ENCODE results near the gene CCDC33.

Gene CCDC33

DNA sequence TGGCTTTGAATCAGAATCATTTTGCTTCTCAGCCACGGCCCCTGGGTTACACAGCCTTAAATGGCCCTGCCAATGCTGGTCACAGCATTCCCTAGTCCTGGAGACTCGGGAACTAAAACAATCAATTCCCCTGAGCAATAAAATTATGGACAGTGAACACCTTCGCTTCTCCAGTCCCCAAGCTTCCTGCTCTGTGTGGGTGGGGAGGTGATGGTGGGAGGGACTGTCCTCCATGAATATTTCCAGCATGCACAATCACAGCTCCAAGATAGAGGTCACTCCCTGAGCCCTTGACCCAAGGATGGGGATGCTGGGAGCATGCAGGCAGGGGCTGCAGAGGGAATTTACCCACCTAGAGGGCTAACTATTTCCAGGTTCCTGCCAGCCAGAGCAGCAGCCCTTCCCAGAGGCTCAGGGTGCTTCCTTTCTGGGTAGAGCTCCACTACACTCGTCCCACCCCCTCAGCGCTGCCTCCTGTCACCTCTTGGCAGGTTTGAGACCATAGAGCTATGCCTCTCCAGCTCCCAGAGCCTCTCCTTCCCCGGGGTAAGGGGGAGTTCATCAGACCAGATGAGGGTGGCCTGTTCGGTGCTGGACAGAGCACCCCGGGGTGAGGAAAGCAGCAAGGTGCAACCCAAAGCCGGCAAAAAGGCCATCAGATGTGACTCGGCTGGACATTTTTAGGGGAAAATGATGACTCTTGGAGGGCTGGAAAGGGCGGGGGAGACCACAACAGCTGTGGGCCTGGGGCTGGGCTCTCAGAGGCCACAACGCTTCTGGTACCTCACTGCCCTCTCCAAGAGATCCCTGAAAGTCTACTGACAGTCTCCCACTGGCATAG, 14.5 kb upstream of the CCDC33 start:
- H3K4me1 ChIP-seq (ENCODE audit: insufficient read depth, low read length) = peaks cover 34% of the 10 kb centered on the region
- H3K9ac ChIP-seq (ENCODE audit: low read depth, low read length) = no peak overlapping the region
- H3K9me3 ChIP-seq (ENCODE audit: insufficient read depth, low read depth, low read length) = no peaks in the 10 kb centered on the region
- no peaks in the 10 kb centered on the region for H3K36me3 ChIP-seq (ENCODE audit: insufficient read depth, low read depth, low read length)
- H3K27me3 ChIP-seq (ENCODE audit: insufficient read depth, low read length) = peaks cover 93% of the 10 kb centered on the region
- H3K27ac ChIP-seq (ENCODE audit: low read length) = no peak overlapping the region
- H3K4me3 ChIP-seq (ENCODE audit: low read length) = no peak overlapping the region

DNA sequence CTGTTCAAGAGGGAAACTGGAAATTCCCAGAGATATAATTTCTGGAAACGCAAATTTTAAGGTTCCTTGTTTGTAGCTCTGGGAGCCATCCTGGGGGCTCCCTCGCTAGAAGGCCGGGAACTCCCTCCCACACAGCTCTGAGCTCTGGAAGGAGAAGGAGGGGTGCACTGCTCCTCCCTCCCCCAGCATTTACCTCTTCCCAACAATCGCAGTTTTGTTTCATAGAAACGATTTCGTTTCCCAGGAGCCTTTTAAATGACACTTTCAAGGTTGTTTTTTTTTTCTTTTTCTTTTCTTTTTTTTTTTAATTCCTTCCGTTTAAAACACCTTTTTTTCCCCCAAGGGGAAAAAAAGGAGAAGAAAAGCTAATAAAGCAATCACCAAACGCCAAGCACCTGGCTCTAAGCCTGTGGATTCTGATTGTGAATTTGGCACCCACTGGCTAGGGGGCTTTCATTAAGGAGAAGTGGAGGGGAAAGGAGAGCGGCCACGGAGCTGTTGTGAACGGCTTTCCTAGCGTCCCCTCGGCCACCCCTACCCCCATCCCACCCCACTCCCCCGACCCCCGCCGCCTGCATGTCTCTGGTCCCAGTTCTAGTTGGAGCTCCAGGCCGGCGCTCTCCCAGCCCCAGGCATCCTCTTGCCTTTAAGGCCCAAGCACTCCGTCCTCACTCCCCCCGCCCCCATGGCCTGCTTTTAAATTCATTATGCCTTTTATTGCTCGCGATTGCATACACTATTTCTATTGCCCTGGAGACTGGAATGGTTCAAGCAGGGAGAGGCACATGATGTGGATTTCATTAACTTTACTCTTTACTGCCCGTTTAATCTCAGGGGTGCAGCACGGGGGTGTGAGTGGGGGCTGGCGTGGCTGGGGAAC, 13.6 kb upstream of the CCDC33 start:
- Histone ChIP-seq H3K27me3 (ENCODE audit: insufficient read depth, low read length) (peaks cover 99% of the 10 kb centered on the region), H3K27ac (ENCODE audit: low read length) (no peak overlapping the region), H3K36me3 (ENCODE audit: insufficient read depth, low read depth, low read length) (no peaks in the 10 kb centered on the region), H3K9ac (ENCODE audit: low read depth, low read length) (no peak overlapping the region), H3K4me1 (ENCODE audit: insufficient read depth, low read length) (peaks cover 34% of the 10 kb centered on the region), H3K4me3 (ENCODE audit: low read length) (peak overlapping the region; percentile 8; the same call in 1 of the 2 replicates), H3K9me3 (ENCODE audit: insufficient read depth, low read depth, low read length) (no peaks in the 10 kb centered on the region)

DNA sequence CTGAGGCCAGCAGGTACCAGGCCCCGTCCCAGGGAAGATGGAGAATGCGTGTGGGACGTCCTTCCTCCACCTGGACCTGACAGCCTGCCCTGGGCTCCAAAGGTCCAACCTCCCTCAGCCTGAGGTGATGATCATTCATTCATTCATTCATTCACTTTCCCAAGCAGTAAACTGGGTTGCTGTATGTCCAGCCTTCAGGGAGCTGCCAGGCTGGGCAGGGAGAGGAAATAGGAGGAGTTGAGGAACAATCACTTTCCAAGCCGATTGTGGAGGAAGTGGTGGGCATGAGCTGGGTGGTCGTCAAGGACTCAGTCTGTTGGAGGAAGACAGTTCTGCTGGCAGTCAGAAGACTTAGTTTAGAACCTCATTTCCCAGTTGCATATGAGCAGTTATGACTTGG, 10.2 kb upstream of the CCDC33 start:
- no peak overlapping the region for H3K4me3 ChIP-seq (ENCODE audit: low read length)
- H3K4me1 ChIP-seq (ENCODE audit: insufficient read depth, low read length) = peaks cover 28% of the 10 kb centered on the region
- no peaks in the 10 kb centered on the region for H3K9me3 ChIP-seq (ENCODE audit: insufficient read depth, low read depth, low read length)
- no peak overlapping the region for H3K9ac ChIP-seq (ENCODE audit: low read depth, low read length)
- H3K27me3 ChIP-seq (ENCODE audit: insufficient read depth, low read length) = peaks cover 80% of the 10 kb centered on the region
- no peaks in the 10 kb centered on the region for H3K36me3 ChIP-seq (ENCODE audit: insufficient read depth, low read depth, low read length)
- H3K27ac ChIP-seq (ENCODE audit: low read length) = no peak overlapping the region

DNA sequence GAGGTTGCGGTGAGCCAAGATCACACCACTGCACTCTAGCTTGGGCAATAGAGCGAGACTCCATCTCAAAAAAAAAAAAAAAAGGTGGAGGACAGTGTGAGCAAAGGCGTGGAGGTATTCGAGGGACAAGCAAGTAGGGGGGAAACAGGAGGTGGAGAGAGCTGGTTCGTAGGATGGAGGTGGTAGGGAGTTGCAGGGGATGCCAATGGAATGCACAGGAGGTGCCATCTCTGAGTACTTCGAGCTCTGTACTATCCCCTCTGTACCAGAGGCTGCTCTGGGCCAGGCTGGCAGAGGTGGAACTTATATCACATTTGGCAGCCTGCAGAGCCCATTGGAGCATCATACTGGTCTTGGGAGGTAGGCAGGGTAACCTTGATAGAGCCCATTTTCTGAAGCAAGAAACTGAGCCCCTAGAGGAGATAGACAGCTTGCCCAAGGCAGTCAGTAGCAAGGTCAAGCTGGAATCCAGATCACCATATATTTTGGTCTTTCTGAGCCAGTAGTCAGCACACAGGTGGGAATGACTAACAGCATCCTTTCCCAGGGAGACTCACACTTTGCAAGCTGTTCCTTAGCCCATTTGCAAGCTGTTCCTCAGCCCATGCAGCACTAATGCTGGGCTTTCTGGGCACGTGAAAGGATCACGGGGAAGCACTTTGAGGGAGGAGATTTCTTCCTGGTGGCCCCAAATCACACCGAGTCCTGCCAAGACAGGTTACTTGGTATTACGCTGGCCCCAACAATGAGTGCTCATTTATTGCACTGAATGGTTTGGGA, 9.2 kb upstream of the CCDC33 start:
- H3K27ac ChIP-seq (ENCODE audit: low read length) = no peak overlapping the region
- no peaks in the 10 kb centered on the region for H3K9me3 ChIP-seq (ENCODE audit: insufficient read depth, low read depth, low read length)
- H3K27me3 ChIP-seq (ENCODE audit: insufficient read depth, low read length) = peaks cover 72% of the 10 kb centered on the region
- peaks cover 18% of the 10 kb centered on the region; the same call in 1 of the 2 replicates for H3K4me1 ChIP-seq (ENCODE audit: insufficient read depth, low read length)
- H3K4me3 ChIP-seq (ENCODE audit: low read length) = no peak overlapping the region
- no peaks in the 10 kb centered on the region for H3K36me3 ChIP-seq (ENCODE audit: insufficient read depth, low read depth, low read length)
- H3K9ac ChIP-seq (ENCODE audit: low read depth, low read length) = no peak overlapping the region

DNA sequence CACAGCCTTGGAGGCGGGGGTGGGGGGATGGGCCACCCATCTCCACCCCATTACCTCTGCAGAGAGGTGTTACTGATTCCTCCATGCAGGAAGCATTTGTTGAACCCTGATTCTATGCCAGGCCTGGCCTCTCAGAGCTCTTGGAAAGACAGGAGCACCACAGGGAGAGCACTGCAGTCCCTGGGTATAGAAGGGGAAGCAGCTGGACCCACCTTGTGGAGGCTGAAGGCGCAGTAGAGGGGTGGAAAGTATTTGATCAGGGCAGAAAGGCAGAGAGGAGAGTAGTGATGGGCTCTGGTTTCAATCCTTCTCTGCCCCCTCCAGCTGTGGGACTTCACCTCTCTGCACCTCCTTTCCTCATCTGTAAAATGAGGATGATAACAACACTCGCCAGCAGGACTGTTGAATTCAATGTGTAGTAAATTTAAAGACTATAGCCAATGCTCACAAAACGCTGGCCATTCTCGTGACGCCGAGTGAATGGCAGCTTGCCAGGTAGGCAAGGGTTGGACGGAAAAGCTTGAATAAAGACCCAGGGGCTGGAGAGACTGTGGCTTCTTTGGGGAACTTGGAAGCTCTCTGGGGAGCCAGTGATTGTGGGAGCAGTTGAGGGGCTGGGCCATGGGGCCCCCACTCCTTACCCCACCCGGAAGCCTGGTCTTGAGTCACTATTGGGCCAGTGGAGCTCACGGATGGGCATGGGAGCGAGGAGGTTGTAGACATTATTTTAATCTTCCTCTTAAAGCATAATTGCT, 8.0 kb upstream of the CCDC33 start:
- Histone ChIP-seq H3K4me3 (ENCODE audit: low read length) (no peak overlapping the region), H3K27ac (ENCODE audit: low read length) (no peak overlapping the region), H3K36me3 (ENCODE audit: insufficient read depth, low read depth, low read length) (no peaks in the 10 kb centered on the region), H3K4me1 (ENCODE audit: insufficient read depth, low read length) (peaks cover 13% of the 10 kb centered on the region; the same call in 1 of the 2 replicates), H3K9me3 (ENCODE audit: insufficient read depth, low read depth, low read length) (no peaks in the 10 kb centered on the region), H3K27me3 (ENCODE audit: insufficient read depth, low read length) (peaks cover 66% of the 10 kb centered on the region), H3K9ac (ENCODE audit: low read depth, low read length) (no peak overlapping the region)

DNA sequence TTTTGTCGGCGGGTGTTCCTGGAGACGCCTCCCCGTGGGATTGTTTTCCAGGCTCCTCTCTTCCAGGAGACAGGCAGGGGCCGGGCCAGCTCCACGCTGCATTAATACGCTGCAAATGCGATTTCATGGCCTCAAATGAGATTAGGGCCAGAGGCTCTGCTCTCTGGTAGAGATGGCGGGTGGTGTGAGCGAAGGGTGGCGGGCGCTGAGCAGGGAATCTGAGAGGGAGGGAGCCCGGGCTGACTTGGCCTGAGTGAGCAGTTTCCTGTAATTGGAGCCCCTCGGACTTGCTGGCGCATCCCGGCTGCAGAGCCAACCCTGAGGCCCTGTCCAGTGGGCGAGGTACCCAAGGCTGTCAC, 7.4 kb upstream of the CCDC33 start:
- Histone ChIP-seq H3K4me3 (ENCODE audit: low read length) (no peak overlapping the region), H3K9ac (ENCODE audit: low read depth, low read length) (no peak overlapping the region), H3K4me1 (ENCODE audit: insufficient read depth, low read length) (peaks cover 8% of the 10 kb centered on the region; the same call in 1 of the 2 replicates), H3K27me3 (ENCODE audit: insufficient read depth, low read length) (peaks cover 66% of the 10 kb centered on the region), H3K9me3 (ENCODE audit: insufficient read depth, low read depth, low read length) (no peaks in the 10 kb centered on the region), H3K27ac (ENCODE audit: low read length) (no peak overlapping the region), H3K36me3 (ENCODE audit: insufficient read depth, low read depth, low read length) (no peaks in the 10 kb centered on the region)

DNA sequence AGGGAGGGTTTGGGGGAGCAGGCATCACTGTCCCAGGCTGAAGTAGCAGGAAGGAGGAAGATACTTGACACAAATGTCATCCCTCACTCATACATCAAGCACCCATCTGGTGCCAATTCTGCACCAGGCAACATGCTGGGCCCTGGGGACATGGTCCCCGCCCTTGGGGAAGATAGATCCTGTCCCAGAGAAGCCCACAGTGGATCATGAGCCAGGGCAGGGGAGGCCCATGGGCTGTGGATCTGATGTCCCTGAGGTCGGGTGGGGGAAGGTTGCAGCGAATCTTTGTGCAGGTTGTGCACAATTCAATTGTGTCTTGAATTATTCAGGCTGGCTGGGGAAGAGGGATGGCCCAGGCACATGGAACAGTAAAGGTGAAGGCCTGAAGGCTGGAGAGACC, 6.4 kb upstream of the CCDC33 start:
- H3K4me1 ChIP-seq (ENCODE audit: insufficient read depth, low read length) = peaks cover 3% of the 10 kb centered on the region; the same call in 1 of the 2 replicates
- no peak overlapping the region for H3K9ac ChIP-seq (ENCODE audit: low read depth, low read length)
- H3K36me3 ChIP-seq (ENCODE audit: insufficient read depth, low read depth, low read length) = no peaks in the 10 kb centered on the region
- H3K27ac ChIP-seq (ENCODE audit: low read length) = no peak overlapping the region
- no peak overlapping the region for H3K4me3 ChIP-seq (ENCODE audit: low read length)
- H3K27me3 ChIP-seq (ENCODE audit: insufficient read depth, low read length) = peaks cover 64% of the 10 kb centered on the region
- no peaks in the 10 kb centered on the region for H3K9me3 ChIP-seq (ENCODE audit: insufficient read depth, low read depth, low read length)

DNA sequence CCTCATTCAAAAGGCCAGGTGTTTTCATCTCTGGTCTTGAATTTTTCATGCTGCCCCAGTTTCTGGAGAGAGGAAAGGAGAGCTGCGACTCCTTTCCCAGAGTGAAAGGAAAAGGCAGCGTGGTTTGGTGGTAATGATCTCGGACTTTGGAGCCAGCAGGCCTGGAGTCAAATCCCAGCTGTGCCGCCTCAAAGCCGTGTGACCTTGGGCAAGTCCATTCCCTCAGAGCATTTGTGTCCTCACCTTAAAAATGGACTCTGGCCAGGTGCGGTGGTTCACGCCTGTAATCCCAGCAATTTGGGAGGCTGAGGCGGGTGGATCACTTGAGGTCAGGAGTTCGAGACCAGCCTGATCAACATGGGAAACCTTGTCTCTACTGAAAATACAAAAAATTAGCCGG, 4.7 kb upstream of the CCDC33 start:
- Histone ChIP-seq H3K27ac (ENCODE audit: low read length) (no peak overlapping the region), H3K9ac (ENCODE audit: low read depth, low read length) (no peak overlapping the region), H3K4me3 (ENCODE audit: low read length) (no peak overlapping the region), H3K4me1 (ENCODE audit: insufficient read depth, low read length) (peaks cover 3% of the 10 kb centered on the region; the same call in 1 of the 2 replicates), H3K27me3 (ENCODE audit: insufficient read depth, low read length) (peaks cover 47% of the 10 kb centered on the region), H3K9me3 (ENCODE audit: insufficient read depth, low read depth, low read length) (no peaks in the 10 kb centered on the region), H3K36me3 (ENCODE audit: insufficient read depth, low read depth, low read length) (no peaks in the 10 kb centered on the region)

DNA sequence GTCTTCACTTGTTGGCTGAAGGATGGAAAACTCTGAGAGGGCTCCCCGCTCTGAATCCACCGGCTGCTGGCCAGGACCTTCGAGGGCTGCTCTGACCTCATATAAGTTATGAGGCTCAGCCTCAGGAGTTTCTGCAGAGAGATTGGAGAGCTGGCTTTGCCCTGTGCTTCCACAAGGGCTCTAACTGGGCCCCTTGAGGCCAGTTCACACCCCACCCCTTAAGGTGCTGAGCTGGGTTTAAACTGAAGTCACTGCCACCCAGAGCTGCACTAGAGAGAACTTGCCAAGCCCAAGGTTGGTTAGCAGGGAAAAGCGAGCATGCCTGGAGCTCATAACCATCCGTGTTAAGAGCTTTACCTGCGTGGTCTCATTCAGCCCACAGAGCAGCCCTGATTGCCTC, 2.8 kb upstream of the CCDC33 start:
- H3K36me3 ChIP-seq (ENCODE audit: insufficient read depth, low read depth, low read length) = no peaks in the 10 kb centered on the region
- H3K4me1 ChIP-seq (ENCODE audit: insufficient read depth, low read length) = peaks cover 3% of the 10 kb centered on the region; the same call in 1 of the 2 replicates
- H3K27me3 ChIP-seq (ENCODE audit: insufficient read depth, low read length) = peaks cover 30% of the 10 kb centered on the region
- no peak overlapping the region for H3K4me3 ChIP-seq (ENCODE audit: low read length)
- H3K9ac ChIP-seq (ENCODE audit: low read depth, low read length) = no peak overlapping the region
- no peak overlapping the region for H3K27ac ChIP-seq (ENCODE audit: low read length)
- H3K9me3 ChIP-seq (ENCODE audit: insufficient read depth, low read depth, low read length) = no peaks in the 10 kb centered on the region

DNA sequence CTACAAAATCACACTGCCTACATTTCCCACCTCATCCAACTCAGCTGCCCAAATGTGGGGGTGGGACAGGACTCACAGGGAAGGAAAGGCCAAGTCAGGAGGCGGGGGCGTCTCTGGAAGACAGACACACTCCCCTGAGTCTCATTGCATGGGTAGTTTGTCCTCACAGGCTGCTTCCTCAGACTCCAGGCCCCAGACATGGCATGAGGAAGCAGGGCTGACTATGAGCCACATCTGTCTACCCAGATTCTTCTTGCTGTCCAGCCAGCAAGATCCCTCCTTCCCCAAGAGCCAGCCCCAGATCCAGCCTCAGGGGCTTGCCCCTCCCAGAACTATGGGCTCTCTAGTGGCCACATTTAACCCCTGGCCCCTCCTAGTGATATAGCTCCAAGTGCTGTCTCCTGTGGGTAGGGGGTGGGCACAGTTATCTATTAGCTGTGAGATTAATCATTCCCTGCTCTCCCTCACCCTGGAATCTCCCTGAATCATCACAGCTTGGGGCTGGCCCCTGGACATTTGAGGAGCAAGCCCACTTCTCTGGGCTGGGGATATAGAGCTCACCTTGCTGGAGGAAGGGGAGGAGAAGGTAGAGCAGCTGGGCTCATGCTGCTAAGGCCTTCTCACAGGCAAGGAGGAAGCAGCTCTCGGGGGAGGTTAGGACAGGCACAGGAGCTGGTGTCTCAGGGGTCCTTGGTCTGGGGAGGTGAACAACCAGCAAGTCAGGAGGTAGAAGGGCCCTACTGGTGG, 2.1 kb upstream of the CCDC33 start:
- Histone ChIP-seq H3K4me1 (ENCODE audit: insufficient read depth, low read length) (peaks cover 3% of the 10 kb centered on the region; the same call in 1 of the 2 replicates), H3K27ac (ENCODE audit: low read length) (no peak overlapping the region), H3K36me3 (ENCODE audit: insufficient read depth, low read depth, low read length) (no peaks in the 10 kb centered on the region), H3K9ac (ENCODE audit: low read depth, low read length) (no peak overlapping the region), H3K9me3 (ENCODE audit: insufficient read depth, low read depth, low read length) (no peaks in the 10 kb centered on the region), H3K4me3 (ENCODE audit: low read length) (no peak overlapping the region), H3K27me3 (ENCODE audit: insufficient read depth, low read length) (peaks cover 30% of the 10 kb centered on the region)

All from iPS-20b (cell line).